ENCODE measurements around the gene TPRN.
A peak's percentile ranks its signal among the peaks of the same experiment; 100 is the strongest.

DNA sequence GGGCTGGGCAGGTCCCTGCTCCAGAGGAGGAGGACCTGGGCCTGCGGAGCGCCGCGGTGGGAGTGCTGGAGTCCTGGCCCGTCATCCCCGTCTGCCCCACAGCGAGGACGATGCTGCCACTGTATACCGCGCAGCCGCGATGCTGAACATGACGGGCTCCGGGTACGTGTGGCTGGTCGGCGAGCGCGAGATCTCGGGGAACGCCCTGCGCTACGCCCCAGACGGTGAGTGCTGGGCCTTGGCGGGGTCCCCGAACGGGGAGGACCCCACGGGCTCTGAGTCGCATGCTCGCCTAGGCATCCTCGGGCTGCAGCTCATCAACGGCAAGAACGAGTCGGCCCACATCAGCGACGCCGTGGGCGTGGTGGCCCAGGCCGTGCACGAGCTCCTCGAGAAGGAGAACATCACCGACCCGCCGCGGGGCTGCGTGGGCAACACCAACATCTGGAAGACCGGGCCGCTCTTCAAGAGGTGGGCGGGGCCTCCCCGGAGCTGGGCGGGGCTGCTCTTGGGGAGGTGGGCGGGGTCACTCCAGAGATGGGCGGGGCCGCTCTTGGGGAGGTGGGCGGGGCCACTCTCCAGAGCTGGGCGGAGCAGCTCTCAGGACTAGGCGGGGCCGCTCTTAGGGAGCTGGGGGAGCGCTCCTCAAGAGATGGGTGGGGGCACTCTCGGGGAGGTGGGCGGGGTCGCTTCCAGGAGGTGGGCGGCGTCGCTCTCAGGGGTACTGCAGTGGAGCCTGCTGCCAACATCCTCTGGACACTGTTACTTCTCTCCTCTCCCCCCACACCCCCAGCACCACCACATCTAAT is 43.8 kb downstream of the TPRN start:
- TF ChIP-seq, protein P1, sequence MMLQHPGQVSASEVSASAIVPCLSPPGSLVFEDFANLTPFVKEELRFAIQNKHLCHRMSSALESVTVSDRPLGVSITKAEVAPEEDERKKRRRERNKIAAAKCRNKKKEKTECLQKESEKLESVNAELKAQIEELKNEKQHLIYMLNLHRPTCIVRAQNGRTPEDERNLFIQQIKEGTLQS (CRISPR knock-in tag; conservative IDR thresholded peaks at IDR 0.05), result no peak
- TF ChIP-seq NFYB (CRISPR knock-in tag; conservative IDR thresholded peaks at IDR 0.05; ENCODE audit: low read depth) (no peak), TEAD4 (CRISPR knock-in tag; IDR thresholded peaks at IDR 0.05) (no peak), CREB1 (CRISPR knock-in tag; IDR thresholded peaks at IDR 0.05) (no peak), ZBTB21 (CRISPR knock-in tag; IDR thresholded peaks at IDR 0.05; ENCODE audit: borderline replicate concordance) (no peak), TEAD1 (CRISPR knock-in tag; IDR thresholded peaks at IDR 0.05) (no peak), ATF1 (CRISPR knock-in tag; IDR thresholded peaks at IDR 0.05) (no peak), ZNF263 (CRISPR knock-in tag; IDR thresholded peaks at IDR 0.05; ENCODE audit: low read depth) (peak; percentile 63; the same call in 1 of the 2 replicates)
- TF ChIP-seq, protein P2, sequence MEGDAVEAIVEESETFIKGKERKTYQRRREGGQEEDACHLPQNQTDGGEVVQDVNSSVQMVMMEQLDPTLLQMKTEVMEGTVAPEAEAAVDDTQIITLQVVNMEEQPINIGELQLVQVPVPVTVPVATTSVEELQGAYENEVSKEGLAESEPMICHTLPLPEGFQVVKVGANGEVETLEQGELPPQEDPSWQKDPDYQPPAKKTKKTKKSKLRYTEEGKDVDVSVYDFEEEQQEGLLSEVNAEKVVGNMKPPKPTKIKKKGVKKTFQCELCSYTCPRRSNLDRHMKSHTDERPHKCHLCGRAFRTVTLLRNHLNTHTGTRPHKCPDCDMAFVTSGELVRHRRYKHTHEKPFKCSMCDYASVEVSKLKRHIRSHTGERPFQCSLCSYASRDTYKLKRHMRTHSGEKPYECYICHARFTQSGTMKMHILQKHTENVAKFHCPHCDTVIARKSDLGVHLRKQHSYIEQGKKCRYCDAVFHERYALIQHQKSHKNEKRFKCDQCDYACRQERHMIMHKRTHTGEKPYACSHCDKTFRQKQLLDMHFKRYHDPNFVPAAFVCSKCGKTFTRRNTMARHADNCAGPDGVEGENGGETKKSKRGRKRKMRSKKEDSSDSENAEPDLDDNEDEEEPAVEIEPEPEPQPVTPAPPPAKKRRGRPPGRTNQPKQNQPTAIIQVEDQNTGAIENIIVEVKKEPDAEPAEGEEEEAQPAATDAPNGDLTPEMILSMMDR (IDR thresholded peaks at IDR 0.05), result no peak
- TF ChIP-seq, protein P3, sequence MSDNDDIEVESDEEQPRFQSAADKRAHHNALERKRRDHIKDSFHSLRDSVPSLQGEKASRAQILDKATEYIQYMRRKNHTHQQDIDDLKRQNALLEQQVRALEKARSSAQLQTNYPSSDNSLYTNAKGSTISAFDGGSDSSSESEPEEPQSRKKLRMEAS (CRISPR knock-in tag; IDR thresholded peaks at IDR 0.05), result 0 out of 2 replicates have a peak, but pooled peaks have one; percentile 18
- TF ChIP-seq, protein P4, sequence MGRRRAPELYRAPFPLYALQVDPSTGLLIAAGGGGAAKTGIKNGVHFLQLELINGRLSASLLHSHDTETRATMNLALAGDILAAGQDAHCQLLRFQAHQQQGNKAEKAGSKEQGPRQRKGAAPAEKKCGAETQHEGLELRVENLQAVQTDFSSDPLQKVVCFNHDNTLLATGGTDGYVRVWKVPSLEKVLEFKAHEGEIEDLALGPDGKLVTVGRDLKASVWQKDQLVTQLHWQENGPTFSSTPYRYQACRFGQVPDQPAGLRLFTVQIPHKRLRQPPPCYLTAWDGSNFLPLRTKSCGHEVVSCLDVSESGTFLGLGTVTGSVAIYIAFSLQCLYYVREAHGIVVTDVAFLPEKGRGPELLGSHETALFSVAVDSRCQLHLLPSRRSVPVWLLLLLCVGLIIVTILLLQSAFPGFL (CRISPR knock-in tag; IDR thresholded peaks at IDR 0.05; ENCODE audit: borderline replicate concordance), result no peak

Data from WTC11 (cell line).